Stimulated activated naive CD4-positive, alpha-beta T cell treated with Interleukin-2 at 50 U/mL for 16 hours (primary cell): Measurements from ENCODE around the gene AMPH.

Experiments used
- DNase-seq: peaks from one replicate; lab custom pipeline; 2025; lab: John Stamatoyannopoulos, UW

AMPH gene

DNA sequence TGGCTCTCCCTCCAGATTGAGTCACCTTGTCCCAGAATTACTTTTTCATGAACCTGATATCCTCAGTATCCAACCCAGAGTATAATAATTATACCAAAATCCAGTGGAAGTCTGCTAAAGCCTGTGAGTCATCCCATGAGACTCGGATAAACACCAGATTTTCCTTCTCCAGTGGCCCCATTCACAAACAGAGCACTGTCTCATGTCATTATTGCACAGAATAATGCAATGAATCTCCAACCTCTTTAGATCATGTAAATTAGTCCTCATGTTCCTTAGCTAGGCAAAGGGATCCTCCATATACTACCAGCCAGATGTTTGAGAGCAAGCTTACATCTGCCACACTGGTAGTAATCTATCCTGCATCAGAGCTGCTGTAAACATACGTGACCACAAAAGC lies 89.0 kb downstream of the AMPH start:
- DNase-seq, result no peak

GRCh38 chr7:38541440-38541839 lies 89.7 kb downstream of the AMPH start:
- DNase-seq, result no peak

GRCh38 chr7:38539477-38540081 lies 91.6 kb downstream of the AMPH start:
- no peak for DNase-seq

DNA sequence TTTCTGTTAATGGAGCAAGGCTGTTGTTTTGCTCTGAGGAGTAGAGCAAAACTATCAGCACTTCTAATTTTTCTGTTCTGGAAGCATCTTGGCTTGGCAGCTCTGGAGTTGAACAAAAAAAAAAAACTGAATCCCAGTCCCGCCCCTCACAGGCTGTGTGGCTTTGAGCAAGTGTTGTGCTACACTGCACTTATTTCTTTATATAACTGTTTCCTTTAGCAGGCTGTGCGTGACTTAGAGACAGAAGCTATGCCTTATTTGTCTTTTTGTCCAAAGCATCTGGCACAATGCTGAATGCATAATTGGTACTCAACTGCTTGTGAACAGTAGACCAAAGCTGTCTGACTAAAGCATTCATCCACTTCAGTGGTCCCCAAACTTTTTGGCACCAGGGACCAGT lies 96.1 kb downstream of the AMPH start:
- no peak for DNase-seq

DNA sequence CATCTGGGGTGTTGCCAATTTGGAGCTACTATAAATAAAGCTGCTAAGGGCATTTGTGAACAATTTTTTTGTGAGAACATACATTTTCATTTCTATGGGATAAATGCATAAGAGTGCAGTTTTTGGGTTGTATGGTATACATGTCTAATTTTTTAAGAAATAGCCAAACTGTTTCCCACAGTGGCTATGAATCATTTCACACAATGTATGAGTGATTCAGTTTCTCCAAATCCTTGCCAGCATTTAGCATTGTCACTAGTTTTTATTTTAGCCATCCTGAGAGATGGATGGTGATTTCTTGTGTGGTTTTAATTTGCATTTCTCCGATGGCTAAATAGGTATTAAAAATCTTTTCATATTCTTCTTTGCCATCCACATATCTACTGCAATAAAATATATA lies 105.3 kb downstream of the AMPH start:
- DNase-seq, result no peak

- DNase-seq, result no peak
Measured at GRCh38 chr7:38524786-38525185, 106.4 kb downstream of the AMPH start.

- no peak for DNase-seq
Measured at GRCh38 chr7:38520741-38521140, 110.4 kb downstream of the AMPH start.

DNA sequence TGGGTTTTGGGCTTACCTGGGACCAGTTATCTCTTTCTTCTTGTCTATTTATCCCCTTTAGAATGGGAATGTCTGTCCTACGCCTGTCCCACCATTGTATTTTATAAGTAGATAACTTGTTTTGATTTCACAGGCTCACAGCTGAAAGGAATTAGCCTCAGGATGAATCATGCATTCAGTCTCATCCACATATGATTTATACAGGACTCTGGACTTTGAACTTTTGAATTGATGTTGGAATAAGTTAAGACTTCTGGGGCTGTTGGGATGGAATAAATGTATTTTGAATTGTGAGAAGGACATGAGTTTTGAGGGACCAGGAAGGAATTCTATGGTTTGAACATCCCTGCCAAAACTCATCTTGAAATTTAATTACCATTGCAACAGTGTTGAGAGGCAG lies 112.6 kb downstream of the AMPH start:
- DNase-seq, result no peak

- DNase-seq, result no peak
Measured at GRCh38 chr7:38512704-38513103, 118.5 kb downstream of the AMPH start.

DNA sequence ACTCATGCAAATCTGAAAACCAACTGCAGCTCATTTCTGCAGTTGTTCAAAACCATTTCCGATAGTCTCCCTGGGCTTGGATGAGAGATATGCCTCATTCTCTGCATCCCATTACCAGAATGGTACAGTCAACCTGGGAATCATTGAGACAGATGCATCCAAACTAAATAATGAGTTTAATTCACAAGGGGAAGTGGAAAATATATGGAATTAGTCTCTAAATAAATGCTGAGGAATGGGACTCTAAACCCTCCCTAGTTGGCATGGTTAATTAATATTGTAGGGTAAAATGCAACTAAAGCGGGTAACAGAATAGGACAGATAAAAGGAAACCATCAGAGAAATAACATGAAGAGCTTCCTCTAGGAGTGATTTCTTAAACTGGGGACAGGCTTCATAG lies 118.9 kb downstream of the AMPH start:
- no peak for DNase-seq

DNA sequence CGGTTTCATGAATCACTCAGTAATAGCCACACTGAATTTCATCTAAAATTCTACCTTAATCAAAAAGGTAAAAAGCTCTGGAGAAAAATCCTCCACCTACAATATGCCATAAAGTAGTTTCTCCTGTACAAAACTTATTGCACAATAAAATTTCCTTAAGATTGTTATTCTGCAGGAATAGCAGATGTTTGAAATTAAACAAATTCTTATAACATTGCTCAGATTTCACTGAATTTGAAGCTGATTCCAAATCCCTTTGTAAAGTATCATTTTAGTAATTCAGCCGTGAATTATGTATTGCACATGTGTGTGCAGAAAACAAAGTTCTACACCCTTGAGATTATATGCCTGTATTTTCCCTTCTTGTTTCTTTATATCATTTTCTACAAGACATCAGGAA lies 123.8 kb downstream of the AMPH start:
- DNase-seq, result no peak

GRCh38 chr7:38506756-38507155 lies 124.4 kb downstream of the AMPH start:
- DNase-seq, result no peak

DNA sequence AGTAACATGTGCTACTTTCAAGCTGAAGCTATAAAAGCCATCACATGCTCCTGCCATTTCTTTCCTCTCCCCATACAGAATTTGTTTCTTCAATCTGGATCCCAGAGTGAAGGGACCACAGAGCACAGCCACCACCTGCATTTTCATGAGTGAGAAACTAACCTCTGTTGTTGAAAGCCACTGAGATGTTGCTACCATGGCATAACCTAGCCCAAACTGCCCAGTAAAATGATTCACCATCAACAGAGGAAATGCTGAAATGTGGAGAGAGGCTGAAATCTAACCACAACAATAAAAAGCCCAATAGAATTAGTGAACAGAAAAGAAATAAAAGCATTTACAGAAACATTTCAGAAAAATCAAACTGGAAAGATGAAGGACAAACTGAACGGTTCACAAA lies 125.2 kb downstream of the AMPH start:
- no peak for DNase-seq

GRCh38 chr7:38504684-38505083 lies 126.5 kb downstream of the AMPH start:
- DNase-seq, result no peak

GRCh38 chr7:38502848-38503247 lies 128.3 kb downstream of the AMPH start:
- no peak for DNase-seq

GRCh38 chr7:38502289-38502688 lies 128.9 kb downstream of the AMPH start:
- DNase-seq, result no peak

DNA sequence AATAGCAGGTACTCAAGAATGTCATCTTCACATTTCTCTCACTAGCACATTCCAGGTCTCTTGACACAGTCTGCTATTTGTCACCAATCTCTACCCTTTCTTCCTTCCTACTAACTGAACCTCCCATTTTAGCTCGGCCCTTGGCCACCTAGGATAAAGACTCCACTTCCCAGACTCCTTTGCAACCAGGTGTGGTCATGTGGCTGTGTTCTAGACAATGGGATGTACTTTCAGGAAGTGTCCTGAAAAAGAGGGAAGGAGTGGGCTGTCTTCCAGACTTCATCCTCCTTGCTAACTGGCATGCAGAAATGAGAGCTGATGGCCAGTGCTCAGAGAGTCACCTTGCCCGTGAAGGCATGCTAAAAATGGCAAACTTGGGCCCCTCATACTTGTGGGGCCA lies 139.2 kb downstream of the AMPH start:
- DNase-seq, result no peak

- no peak for DNase-seq
Measured at GRCh38 chr7:38482521-38482920, 148.7 kb downstream of the AMPH start.

DNA sequence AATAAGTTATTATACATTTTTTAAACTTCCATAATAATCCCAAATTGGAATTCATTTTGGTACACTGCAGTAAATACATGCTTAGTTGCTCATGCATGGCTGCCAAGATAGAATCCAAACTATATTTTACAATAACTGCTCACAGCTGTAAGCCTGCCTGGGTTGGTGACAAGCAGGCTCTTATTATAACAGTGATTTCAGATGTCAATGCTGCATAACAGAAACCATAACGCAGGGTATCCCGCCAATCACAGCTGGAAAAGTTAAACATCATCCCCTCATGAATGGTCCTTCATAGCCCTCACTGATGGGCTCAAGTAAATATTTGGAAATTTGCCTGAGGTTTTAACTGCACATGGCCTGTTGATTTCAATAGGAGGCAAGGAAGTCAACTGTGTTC lies 149.8 kb downstream of the AMPH start:
- DNase-seq, result no peak

GRCh38 chr7:38478404-38478803 lies 152.8 kb downstream of the AMPH start:
- no peak for DNase-seq

DNA sequence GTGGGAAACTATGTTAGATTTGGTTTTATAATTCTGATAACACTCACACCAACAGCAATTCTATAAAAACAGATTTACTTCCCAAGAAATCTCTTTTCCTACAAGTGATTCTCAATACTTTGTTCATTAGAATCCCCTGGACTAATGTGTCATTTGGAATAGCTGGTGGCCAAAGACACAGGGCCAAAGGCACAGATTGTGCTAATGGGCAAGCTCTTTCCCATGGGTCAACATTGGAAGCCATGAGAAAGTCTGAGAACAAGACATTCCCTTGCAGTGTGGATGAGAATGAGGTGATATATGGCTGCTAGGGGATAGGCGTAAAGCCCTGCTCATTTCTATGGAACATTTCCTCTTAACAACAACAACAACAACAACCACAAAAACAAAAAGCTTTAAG lies 153.8 kb downstream of the AMPH start:
- no peak for DNase-seq

- DNase-seq, result no peak
Measured at GRCh38 chr7:38476764-38477163, 154.4 kb downstream of the AMPH start.

DNA sequence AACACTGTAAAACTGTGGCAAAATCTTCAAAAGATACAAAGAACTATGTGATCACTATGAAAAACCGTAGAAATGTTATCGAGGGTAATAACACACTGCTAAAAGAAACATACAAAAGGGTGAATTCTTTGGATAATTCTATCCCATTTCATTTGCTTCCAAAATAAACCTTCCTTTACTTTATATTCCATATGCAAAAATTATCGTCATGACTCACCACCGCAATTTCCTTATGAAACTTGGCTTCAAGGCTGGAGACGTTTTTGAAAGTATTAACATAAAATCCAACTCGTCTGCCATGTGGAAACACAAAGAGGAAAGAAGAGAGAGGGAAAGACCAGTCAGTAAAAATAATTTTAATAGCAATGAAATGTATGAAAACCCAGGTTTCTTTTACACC lies 165.2 kb downstream of the AMPH start:
- no peak for DNase-seq

DNA sequence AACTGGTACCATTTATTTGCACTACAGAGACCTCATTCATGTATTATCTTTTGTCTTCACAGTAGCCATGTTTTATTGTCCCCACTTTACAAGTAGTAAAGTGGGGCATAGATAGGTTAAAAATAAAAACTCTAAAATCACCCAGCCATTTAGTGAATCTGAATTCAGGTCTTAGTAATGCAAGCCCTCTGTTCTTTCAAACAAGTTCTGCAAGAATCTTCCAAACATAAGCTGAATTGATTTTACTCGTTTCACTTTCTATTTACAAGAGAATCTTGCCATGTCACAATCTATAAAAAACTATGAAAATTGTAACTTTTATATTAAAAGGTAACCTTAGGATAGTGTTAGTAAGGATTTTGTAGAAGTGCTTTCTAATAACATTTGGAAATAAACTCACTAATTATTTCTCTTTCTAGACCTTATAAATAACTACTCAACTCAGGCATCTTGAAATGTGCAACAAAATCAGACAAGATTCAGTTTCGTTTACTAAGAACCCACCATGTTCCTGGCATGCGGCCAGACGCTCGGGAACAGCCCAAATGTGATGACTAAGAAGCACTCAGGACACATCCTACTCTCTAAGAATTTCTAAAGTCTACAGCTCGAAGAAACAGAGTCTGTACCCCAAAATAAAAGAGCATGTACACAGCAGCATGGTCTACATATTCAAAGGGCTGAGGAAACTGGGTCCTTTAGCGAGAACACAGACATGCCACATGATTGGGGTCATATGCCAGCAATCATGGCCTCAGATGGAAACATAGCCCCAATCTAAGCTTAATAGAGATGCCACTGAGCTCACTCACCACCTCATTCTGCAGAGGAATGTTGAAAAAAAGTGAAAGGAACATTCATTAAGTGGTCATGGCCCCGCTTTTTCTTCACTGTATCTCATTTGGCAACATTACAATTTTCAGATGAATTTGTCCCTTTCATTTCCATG lies 167.6 kb downstream of the AMPH start:
- peak; percentile 79 for DNase-seq
